PC-3 (cell line): Measurements from ENCODE around the gene C4orf46. TPM values are rescaled to one million over a fixed set of nuclear protein-coding genes. Genes with fewer than 3 reads are reported as not detected.
"Not testable (repeated sequence)": the region's sequence is repeated elsewhere in the genome, so short reads cannot be mapped to it uniquely, and the experiment has no call there.

ENCODE experiments used
- ATAC-seq: fragments of 200-7000 bp; cut with Tn5 transposase; 2 replicates; pipeline ENCODE4 v1.9.1; 2020; ENCODE audit warnings: mild to moderate bottlenecking, moderate library complexity
- BruUV-seq: library from RNA; stranded (reverse); fragments of 400-500 nt; replicated peaks from 2 replicates; lab custom pipeline; 2021; lab: Mats Ljungman, UMichigan
- CTCF ChIA-PET: fragments of 300-600 bp; sonication (Branson Sonifier 250); formaldehyde crosslinking; loops from one replicate; lab custom pipeline; 2022; ENCODE audit warnings: antibody characterized with exemption; lab: Charles Lee
- POLR2A ChIA-PET: fragments of 300-600 bp; sonication (Branson Sonifier 250); formaldehyde crosslinking; loops from one replicate; lab custom pipeline; 2022; ENCODE audit warnings: antibody characterized with exemption; ENCODE audit not compliant: unreplicated experiment; lab: Charles Lee
- DNase-seq: peaks from one replicate; pipeline ENCODE4 v3.0.0-alpha.2; 2015
- H2AFZ ChIP-seq: fragments of 300-600 bp; sonication (generic); 2 replicates; pipeline ENCODE4 v1.6.0; 2016; ENCODE audit warnings: antibody characterized with exemption, low read length
- H3F3A ChIP-seq: fragments of 300-600 bp; sonication (generic); one replicate; pipeline ENCODE4 v1.6.0; 2017; ENCODE audit warnings: antibody characterized with exemption, low read length, control low read depth, mild to moderate bottlenecking; ENCODE audit not compliant: unreplicated experiment
- H3K27ac ChIP-seq: fragments of 300-600 bp; sonication (generic); 2 replicates; pipeline ENCODE4 v1.5.1; 2016; ENCODE audit warnings: mild to moderate bottlenecking, low read length
- H3K27me3 ChIP-seq: fragments of 300-600 bp; sonication (generic); 2 replicates; pipeline ENCODE4 v1.6.1; 2016; ENCODE audit warnings: low read length, mixed read lengths
- H3K36me3 ChIP-seq: fragments of 300-600 bp; sonication (generic); 2 replicates; pipeline ENCODE4 v1.6.1; 2016; ENCODE audit warnings: low read depth, mixed run types, low read length, mixed read lengths
- H3K4me1 ChIP-seq: fragments of 300-600 bp; sonication (generic); 2 replicates; pipeline ENCODE4 v1.5.1; 2016; ENCODE audit warnings: low read length; ENCODE audit not compliant: insufficient read depth
- H3K4me2 ChIP-seq: fragments of 300-600 bp; sonication (generic); 2 replicates; pipeline ENCODE4 v1.6.0; 2016; ENCODE audit warnings: low read length
- H3K4me3 ChIP-seq: fragments of 300-600 bp; sonication (generic); 2 replicates; pipeline ENCODE4 v1.5.1; 2016; ENCODE audit warnings: mild to moderate bottlenecking, low read length, mixed read lengths
- H3K79me2 ChIP-seq: fragments of 300-600 bp; sonication (generic); 2 replicates; pipeline ENCODE4 v1.6.1; 2017; ENCODE audit warnings: low read length, mixed read lengths
- H3K9ac ChIP-seq: fragments of 300-600 bp; sonication (generic); 2 replicates; pipeline ENCODE4 v1.6.0; 2016; ENCODE audit warnings: mild to moderate bottlenecking, low read length
- H3K9me2 ChIP-seq: fragments of 300-600 bp; sonication (generic); replicated peaks from 2 replicates; pipeline ENCODE4 v1.6.1; 2016; ENCODE audit warnings: mixed run types, low read length, mixed read lengths
- H3K9me3 ChIP-seq: fragments of 300-600 bp; sonication (generic); 2 replicates; pipeline ENCODE4 v1.6.1; 2016; ENCODE audit warnings: low read length, mixed read lengths
- H4K20me1 ChIP-seq: fragments of 300-600 bp; sonication (generic); 2 replicates; pipeline ENCODE4 v1.6.1; 2016; ENCODE audit warnings: low read length, mixed read lengths
- CTCF ChIP-seq: fragments of 300-600 bp; sonication (generic); conservative IDR thresholded peaks from 2 replicates; pipeline ENCODE4 v1.5.1; 2017; ENCODE audit warnings: antibody characterized with exemption, low read depth, mild to moderate bottlenecking, low read length
- EZH2 ChIP-seq: fragments of 300-600 bp; sonication (generic); IDR thresholded peaks from one replicate; pipeline ENCODE4 v1.6.1; 2017; ENCODE audit warnings: antibody characterized with exemption, mild to moderate bottlenecking, low read length; ENCODE audit not compliant: unreplicated experiment
- EZH2phosphoT487 ChIP-seq: fragments of 300-600 bp; sonication (generic); IDR thresholded peaks from 2 replicates; pipeline ENCODE4 v1.6.1; 2018; ENCODE audit warnings: mild to moderate bottlenecking, antibody characterized with exemption, low read length, borderline replicate concordance
- intact Hi-C: fragments of 100-400 bp; cut with micrococcal nuclease; formaldehyde crosslinking; loops from 2 replicates; pipeline ENCODE4 v1.9.0; 2023
- total RNA-seq: library from RNA; depleted of rRNA; stranded (reverse); fragments of >200 nt; gene quantifications from 2 replicates; pipeline ENCODE4 v1.2.3, GENCODE V29; 2014

Gene C4orf46
- total RNA-seq, 1 experiment from 2014 or later = 10.9 TPM

DNA sequence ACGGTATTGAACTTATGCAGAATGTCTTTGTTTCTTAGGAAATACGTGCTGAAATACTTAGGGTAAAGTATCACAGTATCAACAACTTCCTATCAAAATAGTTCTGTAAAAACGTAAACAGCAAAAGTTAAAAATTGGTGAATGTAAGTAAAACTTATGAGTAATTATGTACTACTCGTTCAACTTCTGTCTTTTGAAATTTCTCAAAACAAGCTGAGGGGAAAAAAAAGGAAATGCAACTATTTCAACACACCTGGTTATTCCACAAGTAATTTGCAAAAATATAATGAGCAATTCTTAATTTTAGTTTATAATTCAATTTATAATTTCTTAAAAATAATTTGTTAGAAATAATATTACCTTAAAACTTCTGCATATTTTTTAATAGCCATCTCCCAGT, 43.2 kb upstream of the C4orf46 start:
- H3K79me2 ChIP-seq = peaks cover 5% of the 10 kb centered on the region; the same call in 1 of the 2 replicates
- BruUV-seq = no TSS peak
- DNase-seq (no peak), ATAC-seq (no peak)
- H2AFZ ChIP-seq = no peak overlapping the region
- H3K4me2 ChIP-seq = no peak overlapping the region
- TF ChIP-seq EZH2phosphoT487 = no peak
- TF ChIP-seq EZH2 = no peak
- TF ChIP-seq CTCF = no peak
- no peak overlapping the region for H3K9ac ChIP-seq
- H3K9me2 ChIP-seq = no peaks in the 10 kb centered on the region
- H4K20me1 ChIP-seq = no peaks in the 10 kb centered on the region
- CTCF ChIA-PET = no interaction called here
- H3K27ac ChIP-seq = no peak overlapping the region
- peaks cover 58% of the 10 kb centered on the region for H3K36me3 ChIP-seq
- no peaks in the 10 kb centered on the region for H3F3A ChIP-seq
- no peaks in the 10 kb centered on the region for H3K9me3 ChIP-seq
- POLR2A ChIA-PET = no interaction called here
- H3K27me3 ChIP-seq = no peaks in the 10 kb centered on the region
- intact Hi-C loops = no loop called here
- H3K4me3 ChIP-seq = no peak overlapping the region
- H3K4me1 ChIP-seq = no peaks in the 10 kb centered on the region

GRCh38 chr4:158712622-158713021, 40.9 kb upstream of the C4orf46 start:
- H2AFZ ChIP-seq, H3K4me1 ChIP-seq, H3K9ac ChIP-seq, H3K9me3 ChIP-seq, H3F3A ChIP-seq, H3K79me2 ChIP-seq, H3K4me3 ChIP-seq, BruUV-seq, H3K4me2 ChIP-seq, DNase-seq, H4K20me1 ChIP-seq, ATAC-seq, H3K9me2 ChIP-seq, H3K27ac ChIP-seq, intact Hi-C loops, CTCF ChIA-PET, H3K27me3 ChIP-seq: not testable (repeated sequence)
- POLR2A ChIA-PET = interaction anchor here (0.6 kb wide), 1 partner anchor 11 kb away, joined by 3 read pairs; no protein-coding TSS in a partner anchor
- peaks cover 55% of the 10 kb centered on the region for H3K36me3 ChIP-seq

DNA sequence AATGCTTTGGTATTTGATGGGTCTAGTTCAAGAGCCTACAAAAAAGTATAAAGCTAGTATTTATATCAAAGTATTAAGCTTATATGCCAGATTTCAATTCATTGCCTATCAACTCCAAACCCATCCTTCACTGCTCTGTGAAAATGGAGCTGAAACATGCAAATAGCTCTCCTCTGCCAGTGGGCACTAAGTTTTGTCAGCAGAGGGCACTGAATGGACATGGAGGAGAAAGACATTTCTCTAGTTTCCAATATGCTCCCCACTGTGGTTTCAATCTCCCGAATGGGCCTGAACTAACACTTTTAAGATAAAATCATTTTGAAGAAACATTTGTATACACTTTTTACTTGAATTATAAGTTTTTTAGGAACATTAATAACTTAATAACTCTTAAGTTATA, 39.1 kb upstream of the C4orf46 start:
- ChIA-PET POLR2A (interaction anchor here (0.6 kb wide), 1 partner anchor 145 kb away, joined by 4 read pairs; no protein-coding TSS in a partner anchor), CTCF (interaction anchor here (0.5 to 1.0 kb wide), 4 partner anchors 146 to 1920 kb away, joined by 3 to 4 read pairs (median 3); no protein-coding TSS in a partner anchor)
- no peaks in the 10 kb centered on the region for H3K79me2 ChIP-seq
- intact Hi-C loops = no loop called here
- H3K4me2 ChIP-seq = no peak overlapping the region
- H3F3A ChIP-seq = no peaks in the 10 kb centered on the region
- peaks cover 55% of the 10 kb centered on the region for H3K36me3 ChIP-seq
- H3K9me3 ChIP-seq = no peaks in the 10 kb centered on the region
- H3K4me1 ChIP-seq = no peaks in the 10 kb centered on the region
- TF ChIP-seq EZH2 (no peak), CTCF (peak; percentile 44; the same call in 1 of the 2 replicates), EZH2phosphoT487 (no peak)
- no peaks in the 10 kb centered on the region for H3K9me2 ChIP-seq
- H3K27me3 ChIP-seq = no peaks in the 10 kb centered on the region
- BruUV-seq = no TSS peak
- no peak overlapping the region for H3K27ac ChIP-seq
- no peak overlapping the region for H2AFZ ChIP-seq
- DNase-seq (peak; percentile 19), ATAC-seq (peak; percentile 48; the same call in 1 of the 2 replicates)
- H3K4me3 ChIP-seq = no peak overlapping the region
- H3K9ac ChIP-seq = no peak overlapping the region
- no peaks in the 10 kb centered on the region for H4K20me1 ChIP-seq
